ENCODE data around the gene FGFR3. TPM values are rescaled to one million over a fixed set of nuclear protein-coding genes. Genes with fewer than 3 reads are reported as not detected.
A peak's percentile ranks its signal among the peaks of the same experiment; 100 is the strongest.

The FGFR3 gene
- total RNA-seq, 2 experiments from 2014 or later: not detected

GRCh38 chr4:1806596-1807331 is 13.7 kb downstream of the FGFR3 start:
- no peaks in the 10 kb centered on the region for H3K4me1 Mint-ChIP-seq
- H3K4me3 Mint-ChIP-seq: no peak overlapping the region
- DNase-seq: no peak
- H3K9me3 Mint-ChIP-seq: no peaks in the 10 kb centered on the region
- no peaks in the 10 kb centered on the region for H3K36me3 Mint-ChIP-seq
- H3K27ac Mint-ChIP-seq: no peak overlapping the region
- H3K27me3 Mint-ChIP-seq: no peaks in the 10 kb centered on the region

DNA sequence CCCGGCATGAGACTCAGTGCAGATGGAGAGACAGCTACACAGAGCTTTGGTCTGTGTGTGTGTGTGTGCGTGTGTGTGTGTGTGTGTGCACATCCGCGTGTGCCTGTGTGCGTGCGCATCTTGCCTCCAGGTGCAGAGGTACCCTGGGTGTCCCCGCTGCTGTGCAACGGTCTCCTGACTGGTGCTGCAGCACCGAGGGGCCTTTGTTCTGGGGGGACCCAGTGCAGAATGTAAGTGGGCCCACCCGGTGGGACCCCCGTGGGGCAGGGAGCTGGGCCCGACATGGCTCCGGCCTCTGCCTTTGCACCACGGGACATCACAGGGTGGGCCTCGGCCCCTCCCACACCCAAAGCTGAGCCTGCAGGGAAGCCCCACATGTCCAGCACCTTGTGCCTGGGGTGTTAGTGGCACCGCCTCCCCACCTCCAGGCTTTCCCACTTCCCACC is 14.3 kb downstream of the FGFR3 start:
- H3K36me3 Mint-ChIP-seq: no peaks in the 10 kb centered on the region
- no peaks in the 10 kb centered on the region for H3K4me1 Mint-ChIP-seq
- DNase-seq: no peak
- H3K27ac Mint-ChIP-seq: no peak overlapping the region
- H3K4me3 Mint-ChIP-seq: no peak overlapping the region
- no peaks in the 10 kb centered on the region for H3K27me3 Mint-ChIP-seq
- H3K9me3 Mint-ChIP-seq: no peaks in the 10 kb centered on the region

DNA sequence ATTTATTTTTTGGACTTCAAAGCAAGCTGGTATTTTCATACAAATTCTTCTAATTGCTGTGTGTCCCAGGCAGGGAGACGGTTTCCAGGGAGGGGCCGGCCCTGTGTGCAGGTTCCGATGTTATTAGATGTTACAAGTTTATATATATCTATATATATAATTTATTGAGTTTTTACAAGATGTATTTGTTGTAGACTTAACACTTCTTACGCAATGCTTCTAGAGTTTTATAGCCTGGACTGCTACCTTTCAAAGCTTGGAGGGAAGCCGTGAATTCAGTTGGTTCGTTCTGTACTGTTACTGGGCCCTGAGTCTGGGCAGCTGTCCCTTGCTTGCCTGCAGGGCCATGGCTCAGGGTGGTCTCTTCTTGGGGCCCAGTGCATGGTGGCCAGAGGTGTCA is 15.3 kb downstream of the FGFR3 start:
- DNase-seq: no peak
- H3K9me3 Mint-ChIP-seq: no peaks in the 10 kb centered on the region
- no peaks in the 10 kb centered on the region for H3K36me3 Mint-ChIP-seq
- no peaks in the 10 kb centered on the region for H3K27me3 Mint-ChIP-seq
- no peak overlapping the region for H3K27ac Mint-ChIP-seq
- no peaks in the 10 kb centered on the region for H3K4me1 Mint-ChIP-seq
- H3K4me3 Mint-ChIP-seq: no peak overlapping the region

GRCh38 chr4:1808851-1809753 is 16.0 kb downstream of the FGFR3 start:
- DNase-seq: no peak

DNA sequence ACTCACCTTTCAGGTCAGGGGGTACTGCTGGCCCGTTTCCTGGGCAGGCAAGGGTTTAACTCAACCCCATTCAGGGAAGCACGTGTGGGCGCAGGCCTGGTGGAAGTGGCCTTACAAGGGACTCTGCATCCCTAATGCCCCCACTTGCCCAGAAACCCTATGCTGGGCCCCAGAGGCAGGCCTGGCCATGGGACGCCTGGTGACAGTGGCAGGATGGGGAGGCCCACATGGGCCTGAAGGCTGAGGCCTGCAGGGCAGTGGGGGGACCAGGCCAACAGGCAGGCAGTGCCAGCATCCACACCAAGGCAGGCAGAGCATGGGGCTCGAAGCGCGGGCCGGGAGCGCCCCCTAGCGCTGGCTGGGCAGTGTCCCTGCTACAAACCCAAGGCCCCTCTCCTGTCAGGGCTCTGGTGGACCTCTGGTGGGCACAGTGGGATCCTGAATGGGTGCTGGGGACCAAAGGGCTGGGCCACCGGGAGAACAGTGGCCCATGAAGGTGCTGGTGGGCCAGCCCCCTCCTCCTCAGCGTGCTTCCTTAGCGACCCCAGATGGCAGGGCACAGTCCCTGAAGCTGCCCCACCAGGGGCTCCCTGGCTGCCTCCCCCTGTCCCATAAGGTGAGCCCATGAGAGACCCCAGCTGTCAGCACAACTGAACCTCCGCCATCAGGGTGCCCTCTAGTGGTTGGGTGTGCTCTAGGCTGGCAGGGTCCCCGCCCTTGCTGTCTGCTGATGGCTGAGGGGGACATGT is 16.8 kb downstream of the FGFR3 start:
- Mint-ChIP-seq H3K4me1 (no peaks in the 10 kb centered on the region), H3K27ac (no peak overlapping the region), H3K4me3 (no peak overlapping the region), H3K27me3 (no peaks in the 10 kb centered on the region), H3K36me3 (no peaks in the 10 kb centered on the region), H3K9me3 (no peaks in the 10 kb centered on the region)
- DNase-seq: peak; percentile 79

More at GRCh38 chr4:1808851-1809753, 16.0 kb downstream of the FGFR3 start:
- no peaks in the 10 kb centered on the region for H3K4me1 Mint-ChIP-seq
- no peaks in the 10 kb centered on the region for H3K9me3 Mint-ChIP-seq
- H3K27ac Mint-ChIP-seq: no peak overlapping the region
- no peak overlapping the region for H3K4me3 Mint-ChIP-seq
- H3K27me3 Mint-ChIP-seq: no peaks in the 10 kb centered on the region
- no peaks in the 10 kb centered on the region for H3K36me3 Mint-ChIP-seq

DNA sequence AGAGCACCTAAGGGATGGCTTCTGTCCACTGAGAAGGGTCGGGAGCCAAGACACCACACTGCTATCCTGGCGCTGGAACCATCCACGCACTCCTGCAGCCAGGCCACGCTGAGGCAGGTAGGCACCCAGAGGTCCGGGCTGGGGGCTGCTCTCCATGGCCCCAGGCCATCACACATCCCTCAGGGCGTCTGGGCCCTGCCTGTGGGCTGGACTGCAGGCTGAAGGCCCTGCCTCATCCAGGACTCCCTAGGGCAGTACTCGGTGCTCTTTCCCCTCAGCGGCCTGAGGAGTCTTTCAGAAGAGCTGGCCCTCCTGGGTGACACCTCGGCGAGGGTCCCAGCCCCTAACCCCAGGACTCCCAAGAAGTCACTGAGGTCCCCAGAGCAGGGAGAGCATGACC is 17.7 kb downstream of the FGFR3 start:
- Mint-ChIP-seq H3K9me3 (no peaks in the 10 kb centered on the region), H3K27ac (no peak overlapping the region), H3K36me3 (no peaks in the 10 kb centered on the region), H3K27me3 (no peaks in the 10 kb centered on the region), H3K4me3 (no peak overlapping the region), H3K4me1 (no peaks in the 10 kb centered on the region)
- DNase-seq: no peak

DNA sequence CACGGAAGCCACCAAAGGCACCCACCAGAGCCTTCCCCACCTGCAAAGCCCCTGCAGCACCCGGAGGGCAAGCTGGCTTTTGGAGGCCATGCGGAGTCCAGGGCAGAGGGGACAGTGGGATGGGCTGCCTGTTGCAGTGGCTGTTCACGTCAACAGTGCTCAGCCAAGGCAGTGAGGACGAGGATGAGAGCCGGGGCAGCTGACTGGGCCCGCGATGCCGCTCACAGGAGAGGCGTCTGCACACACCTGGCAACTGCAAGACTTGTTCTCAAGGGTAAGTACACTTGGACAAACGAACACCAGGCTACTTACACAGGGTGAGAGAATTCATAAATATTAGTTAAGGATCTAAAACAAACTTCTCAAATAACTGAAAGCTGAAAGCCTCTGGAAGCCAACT is 19.6 kb downstream of the FGFR3 start:
- no peaks in the 10 kb centered on the region for H3K4me1 Mint-ChIP-seq
- H3K27me3 Mint-ChIP-seq: no peaks in the 10 kb centered on the region
- H3K27ac Mint-ChIP-seq: no peak overlapping the region
- no peak overlapping the region for H3K4me3 Mint-ChIP-seq
- no peaks in the 10 kb centered on the region for H3K36me3 Mint-ChIP-seq
- H3K9me3 Mint-ChIP-seq: no peaks in the 10 kb centered on the region
- DNase-seq: no peak

DNA sequence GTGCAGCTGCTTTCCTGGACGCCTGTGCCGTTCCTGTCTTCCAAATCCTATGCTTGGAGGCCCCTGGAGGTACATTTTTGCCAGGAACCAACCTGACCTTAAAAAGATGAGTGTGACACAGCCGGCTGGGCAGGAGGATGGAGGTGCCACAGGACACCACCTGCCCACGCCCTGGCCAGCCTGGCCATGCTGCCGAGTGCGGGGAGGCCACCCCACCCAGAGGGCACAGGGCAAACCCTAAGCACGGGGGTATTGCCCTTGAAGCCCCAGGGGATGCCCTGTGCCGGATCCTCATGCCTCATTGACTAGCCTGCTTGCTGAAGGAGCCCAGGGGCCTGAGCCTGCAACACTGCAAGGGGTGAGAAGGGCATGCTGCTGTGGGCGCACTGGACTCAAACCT is 20.1 kb downstream of the FGFR3 start:
- Mint-ChIP-seq H3K4me3 (no peak overlapping the region), H3K27me3 (no peaks in the 10 kb centered on the region), H3K4me1 (no peaks in the 10 kb centered on the region), H3K36me3 (peaks cover 4% of the 10 kb centered on the region), H3K27ac (no peak overlapping the region), H3K9me3 (no peaks in the 10 kb centered on the region)
- DNase-seq: no peak

DNA sequence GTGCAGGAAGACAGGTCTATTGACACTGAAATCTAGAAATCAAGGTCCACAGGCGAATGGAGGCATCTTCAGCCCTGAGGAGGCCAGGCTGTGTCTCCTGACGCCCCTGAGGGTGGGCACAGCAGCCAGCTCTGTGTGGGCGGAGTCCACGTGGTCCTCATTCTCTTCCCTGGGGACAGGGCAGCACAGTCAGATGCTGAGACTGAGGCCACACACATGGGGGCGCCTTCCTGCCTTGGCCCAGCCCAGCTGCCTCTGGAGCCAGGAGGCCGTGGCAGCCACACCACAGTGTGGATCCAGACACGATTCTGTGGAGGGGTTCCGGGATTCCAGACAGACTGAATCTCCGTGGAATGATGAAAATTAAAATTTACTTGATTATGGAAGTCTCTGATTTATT is 20.8 kb downstream of the FGFR3 start:
- Mint-ChIP-seq H3K36me3 (peaks cover 7% of the 10 kb centered on the region), H3K27ac (no peak overlapping the region), H3K27me3 (no peaks in the 10 kb centered on the region), H3K4me1 (no peaks in the 10 kb centered on the region), H3K9me3 (no peaks in the 10 kb centered on the region), H3K4me3 (no peak overlapping the region)
- no peak for DNase-seq

- peaks cover 9% of the 10 kb centered on the region for H3K36me3 Mint-ChIP-seq
- H3K4me3 Mint-ChIP-seq: no peak overlapping the region
- DNase-seq: no peak
- no peaks in the 10 kb centered on the region for H3K9me3 Mint-ChIP-seq
- H3K27me3 Mint-ChIP-seq: no peaks in the 10 kb centered on the region
- no peak overlapping the region for H3K27ac Mint-ChIP-seq
- no peaks in the 10 kb centered on the region for H3K4me1 Mint-ChIP-seq
These were observed 21.4 kb downstream of the FGFR3 start for GRCh38 chr4:1814453-1814852.

DNA sequence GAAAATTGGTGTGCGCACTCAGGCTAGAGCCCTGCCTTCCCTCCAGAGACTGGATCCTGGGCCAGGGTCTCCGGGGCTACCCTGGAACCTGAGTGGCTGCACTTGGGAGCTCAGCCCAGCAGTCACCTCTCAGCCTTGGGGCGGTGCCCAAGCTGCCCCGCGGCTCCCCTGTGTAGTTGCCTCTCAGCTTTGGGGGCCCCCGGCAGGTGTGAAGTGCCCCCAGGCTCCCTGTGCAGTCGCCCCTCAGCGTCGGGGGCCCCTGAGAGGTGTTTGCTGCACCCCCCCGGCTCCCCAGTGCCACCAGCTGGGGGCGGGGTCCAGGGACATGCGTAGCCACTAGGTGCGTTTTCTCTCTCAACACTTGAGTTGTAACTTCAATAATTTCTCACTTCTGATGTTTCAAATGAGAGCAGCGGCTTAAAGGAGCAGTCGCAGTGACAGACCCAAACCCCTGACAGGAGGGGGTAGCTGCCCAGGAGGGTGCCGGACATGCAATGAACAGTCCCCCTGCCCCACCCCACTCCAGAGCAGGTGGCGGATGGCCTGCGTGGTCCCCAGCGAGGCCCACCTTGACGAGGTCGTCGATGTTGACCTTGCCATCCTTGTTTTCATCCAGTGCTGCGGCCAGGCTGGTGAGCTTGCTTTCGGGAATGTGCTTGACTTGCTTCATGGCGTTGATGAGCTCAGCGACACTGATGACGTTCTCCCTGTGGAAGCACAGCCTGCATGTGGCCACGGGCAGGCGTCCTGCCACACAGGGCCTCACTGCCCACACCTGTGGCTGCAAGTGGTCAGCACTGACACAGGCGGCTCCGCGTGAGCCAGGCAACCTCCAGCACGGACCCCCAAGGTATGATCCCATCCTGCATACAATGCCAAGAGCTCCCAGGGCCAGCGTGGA is 22.3 kb downstream of the FGFR3 start:
- Mint-ChIP-seq H3K36me3 (peaks cover 9% of the 10 kb centered on the region), H3K4me3 (no peak overlapping the region), H3K27ac (no peak overlapping the region), H3K27me3 (no peaks in the 10 kb centered on the region), H3K9me3 (no peaks in the 10 kb centered on the region), H3K4me1 (no peaks in the 10 kb centered on the region)
- DNase-seq: no peak

DNA sequence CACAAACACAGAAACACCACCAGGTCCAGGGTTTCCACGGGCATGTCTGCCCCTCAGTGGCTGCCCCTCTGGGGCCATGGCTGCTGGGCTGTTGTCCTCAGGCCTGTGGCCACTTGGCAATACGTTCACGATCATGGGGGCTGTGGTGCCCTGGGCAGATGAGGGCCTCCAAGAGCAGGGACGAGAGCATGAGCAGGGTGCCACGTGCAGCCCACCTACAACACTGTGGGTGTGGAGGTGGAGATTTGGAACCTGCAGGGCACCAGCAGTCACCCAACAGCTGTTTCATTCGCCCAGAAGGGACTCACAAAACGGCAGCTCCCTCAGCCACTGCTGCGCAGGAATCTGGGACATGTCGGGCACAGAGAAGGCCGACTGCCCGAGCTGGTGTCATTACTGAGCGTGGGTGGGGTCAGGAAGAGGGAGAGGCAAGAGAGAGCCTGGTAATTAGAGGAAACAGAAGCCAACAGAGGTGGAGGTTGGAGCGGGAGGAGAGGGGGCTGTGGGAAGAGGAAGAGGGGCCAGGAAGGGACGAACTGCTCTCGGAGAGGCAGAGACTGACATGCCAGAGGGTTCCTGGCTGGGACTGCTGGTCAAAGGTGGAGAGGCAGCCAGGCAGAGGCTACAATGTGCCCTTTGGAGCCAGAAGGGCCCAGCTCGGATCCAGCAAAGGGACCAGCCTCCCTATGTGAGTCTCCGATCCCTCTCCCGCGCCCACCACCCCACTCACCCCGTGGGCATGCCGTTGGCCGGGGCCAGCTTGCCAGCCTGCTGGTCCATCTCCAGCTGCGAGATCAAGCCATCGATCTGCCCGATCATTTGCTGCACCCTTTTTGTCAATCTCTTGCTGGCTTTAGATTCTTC is 23.1 kb downstream of the FGFR3 start:
- H3K9me3 Mint-ChIP-seq: no peaks in the 10 kb centered on the region
- no peak for DNase-seq
- H3K27ac Mint-ChIP-seq: no peak overlapping the region
- H3K4me1 Mint-ChIP-seq: no peaks in the 10 kb centered on the region
- no peak overlapping the region for H3K4me3 Mint-ChIP-seq
- no peaks in the 10 kb centered on the region for H3K27me3 Mint-ChIP-seq
- peaks cover 9% of the 10 kb centered on the region for H3K36me3 Mint-ChIP-seq

GRCh38 chr4:1819284-1819683 is 26.2 kb downstream of the FGFR3 start:
- Mint-ChIP-seq H3K9me3 (no peaks in the 10 kb centered on the region), H3K27me3 (no peaks in the 10 kb centered on the region), H3K4me1 (no peaks in the 10 kb centered on the region), H3K27ac (no peak overlapping the region), H3K4me3 (no peak overlapping the region), H3K36me3 (peaks cover 17% of the 10 kb centered on the region)
- DNase-seq: no peak

DNA sequence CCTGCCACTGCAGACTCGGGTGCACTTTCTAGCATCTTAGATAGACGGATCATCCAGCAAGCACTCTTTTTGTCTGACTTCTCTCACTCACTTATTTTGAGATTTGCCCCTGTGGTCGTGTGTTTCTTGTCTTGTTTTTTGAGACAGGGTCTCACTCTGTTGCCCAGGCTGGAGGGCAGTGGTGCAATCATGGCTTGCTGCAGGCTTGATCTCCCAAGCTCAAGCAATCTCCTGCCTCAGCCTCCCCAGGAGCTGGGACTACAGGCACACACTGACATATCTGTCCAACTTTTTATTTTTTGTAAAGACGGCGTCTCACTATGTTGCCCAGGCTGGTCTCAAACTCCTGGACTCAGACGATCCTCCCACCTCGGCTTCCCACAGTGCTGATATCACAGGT is 26.7 kb downstream of the FGFR3 start:
- Mint-ChIP-seq H3K4me3 (no peak overlapping the region), H3K4me1 (no peaks in the 10 kb centered on the region), H3K9me3 (no peaks in the 10 kb centered on the region), H3K27me3 (no peaks in the 10 kb centered on the region), H3K27ac (no peak overlapping the region), H3K36me3 (peaks cover 20% of the 10 kb centered on the region)
- DNase-seq: no peak
